ENCODE data around the gene PROK2. TPM values are rescaled to one million over a fixed set of nuclear protein-coding genes. Genes with fewer than 3 reads are reported as not detected.

Gene PROK2
- total and polyA plus RNA-seq, 4 donors, result 0.24 to 0.84 (median 0.41) TPM

DNA sequence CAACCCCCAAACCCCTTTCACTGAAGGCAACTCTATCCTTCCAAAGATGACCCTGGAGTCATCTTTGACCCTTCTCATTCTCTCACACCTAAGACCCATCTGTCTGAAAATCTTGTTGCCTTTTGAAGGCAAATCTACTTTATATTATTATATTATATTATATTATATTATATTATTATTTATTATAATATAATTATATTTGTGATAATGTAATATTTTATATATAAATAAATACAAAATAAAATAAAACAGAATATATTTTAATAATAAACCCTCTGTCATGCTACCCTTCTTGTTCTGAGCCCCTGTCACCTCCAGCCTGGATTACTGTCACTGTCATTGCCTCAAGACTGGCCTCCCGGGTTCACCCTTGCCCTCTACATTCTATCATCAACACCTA is 5.0 kb upstream of the PROK2 start:
- Histone ChIP-seq H3K36me3 (ENCODE audit: control insufficient read depth in 4 of 4, insufficient read depth in 3 of 4, low read depth in 1 of 4, low read length in 3 of 4) (no peaks in the 10 kb centered on the region), H3K27me3 (ENCODE audit: control insufficient read depth in 4 of 4, insufficient read depth in 4 of 4, low read length in 3 of 4) (peaks cover 0 to 5% (median 2%) of the 10 kb centered on the region in 4 donors), H3K9me3 (ENCODE audit: control insufficient read depth in 4 of 4, low read length in 3 of 4) (no peaks in the 10 kb centered on the region), H3K9ac (ENCODE audit: low read depth in 1 of 2, low read length in 2 of 2) (no peak overlapping the region), H3K4me1 (ENCODE audit: control insufficient read depth in 4 of 4, insufficient read depth in 4 of 4, low read length in 3 of 4) (peaks cover 0 to 13% (median 5%) of the 10 kb centered on the region in 4 donors), H3K27ac (ENCODE audit: low read depth in 1 of 2, low read length in 2 of 2) (no peak overlapping the region), H3K4me3 (ENCODE audit: low read depth in 1 of 3, low read length in 3 of 3) (no peak overlapping the region)
- DNase-seq (ENCODE audit: low spot score), result no peak
- TF ChIP-seq, protein P1, sequence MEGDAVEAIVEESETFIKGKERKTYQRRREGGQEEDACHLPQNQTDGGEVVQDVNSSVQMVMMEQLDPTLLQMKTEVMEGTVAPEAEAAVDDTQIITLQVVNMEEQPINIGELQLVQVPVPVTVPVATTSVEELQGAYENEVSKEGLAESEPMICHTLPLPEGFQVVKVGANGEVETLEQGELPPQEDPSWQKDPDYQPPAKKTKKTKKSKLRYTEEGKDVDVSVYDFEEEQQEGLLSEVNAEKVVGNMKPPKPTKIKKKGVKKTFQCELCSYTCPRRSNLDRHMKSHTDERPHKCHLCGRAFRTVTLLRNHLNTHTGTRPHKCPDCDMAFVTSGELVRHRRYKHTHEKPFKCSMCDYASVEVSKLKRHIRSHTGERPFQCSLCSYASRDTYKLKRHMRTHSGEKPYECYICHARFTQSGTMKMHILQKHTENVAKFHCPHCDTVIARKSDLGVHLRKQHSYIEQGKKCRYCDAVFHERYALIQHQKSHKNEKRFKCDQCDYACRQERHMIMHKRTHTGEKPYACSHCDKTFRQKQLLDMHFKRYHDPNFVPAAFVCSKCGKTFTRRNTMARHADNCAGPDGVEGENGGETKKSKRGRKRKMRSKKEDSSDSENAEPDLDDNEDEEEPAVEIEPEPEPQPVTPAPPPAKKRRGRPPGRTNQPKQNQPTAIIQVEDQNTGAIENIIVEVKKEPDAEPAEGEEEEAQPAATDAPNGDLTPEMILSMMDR (IDR thresholded peaks at IDR 0.05; ENCODE audit: low read depth, low read length, missing input control), result no peak
- 86% methylated on average over 1 of the region's 1 CpG for WGBS

DNA sequence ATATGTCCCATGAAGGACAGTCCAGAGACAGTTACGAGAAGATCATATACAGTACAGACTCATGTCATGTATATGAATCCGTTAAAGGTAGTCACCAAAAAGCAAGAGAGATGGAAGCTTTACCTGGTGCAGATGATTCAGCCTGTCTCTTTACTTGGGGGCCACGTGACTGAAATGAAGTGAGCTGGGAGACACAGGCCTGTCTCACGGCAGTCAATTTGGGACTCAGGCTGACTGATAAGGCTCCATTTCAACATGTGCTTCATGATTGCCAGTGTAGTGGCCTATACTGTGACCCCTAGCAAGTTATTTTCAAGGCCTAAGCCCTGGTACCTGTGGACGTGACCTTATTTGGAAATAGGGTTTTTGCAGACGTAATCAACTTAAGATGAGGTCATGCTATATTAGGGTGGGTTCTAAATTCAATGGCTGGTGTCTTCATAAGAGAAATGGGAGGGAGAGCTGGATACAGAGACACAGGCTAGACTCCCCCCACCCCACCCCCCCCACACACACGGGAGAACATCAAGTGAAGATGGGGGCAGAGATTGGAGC is 3.0 kb upstream of the PROK2 start:
- WGBS, result 82% methylated on average over 7 of the region's 7 CpGs
- no peak overlapping the region for H3K27ac ChIP-seq (ENCODE audit: low read depth in 1 of 2, low read length in 2 of 2)
- no peak overlapping the region for H3K4me3 ChIP-seq (ENCODE audit: low read depth in 1 of 3, low read length in 3 of 3)
- H3K9me3 ChIP-seq (ENCODE audit: control insufficient read depth in 4 of 4, low read length in 3 of 4), result no peaks in the 10 kb centered on the region
- H3K27me3 ChIP-seq (ENCODE audit: control insufficient read depth in 4 of 4, insufficient read depth in 4 of 4, low read length in 3 of 4), result peaks cover 3 to 8% (median 4%) of the 10 kb centered on the region in 4 donors
- TF ChIP-seq, protein P2, sequence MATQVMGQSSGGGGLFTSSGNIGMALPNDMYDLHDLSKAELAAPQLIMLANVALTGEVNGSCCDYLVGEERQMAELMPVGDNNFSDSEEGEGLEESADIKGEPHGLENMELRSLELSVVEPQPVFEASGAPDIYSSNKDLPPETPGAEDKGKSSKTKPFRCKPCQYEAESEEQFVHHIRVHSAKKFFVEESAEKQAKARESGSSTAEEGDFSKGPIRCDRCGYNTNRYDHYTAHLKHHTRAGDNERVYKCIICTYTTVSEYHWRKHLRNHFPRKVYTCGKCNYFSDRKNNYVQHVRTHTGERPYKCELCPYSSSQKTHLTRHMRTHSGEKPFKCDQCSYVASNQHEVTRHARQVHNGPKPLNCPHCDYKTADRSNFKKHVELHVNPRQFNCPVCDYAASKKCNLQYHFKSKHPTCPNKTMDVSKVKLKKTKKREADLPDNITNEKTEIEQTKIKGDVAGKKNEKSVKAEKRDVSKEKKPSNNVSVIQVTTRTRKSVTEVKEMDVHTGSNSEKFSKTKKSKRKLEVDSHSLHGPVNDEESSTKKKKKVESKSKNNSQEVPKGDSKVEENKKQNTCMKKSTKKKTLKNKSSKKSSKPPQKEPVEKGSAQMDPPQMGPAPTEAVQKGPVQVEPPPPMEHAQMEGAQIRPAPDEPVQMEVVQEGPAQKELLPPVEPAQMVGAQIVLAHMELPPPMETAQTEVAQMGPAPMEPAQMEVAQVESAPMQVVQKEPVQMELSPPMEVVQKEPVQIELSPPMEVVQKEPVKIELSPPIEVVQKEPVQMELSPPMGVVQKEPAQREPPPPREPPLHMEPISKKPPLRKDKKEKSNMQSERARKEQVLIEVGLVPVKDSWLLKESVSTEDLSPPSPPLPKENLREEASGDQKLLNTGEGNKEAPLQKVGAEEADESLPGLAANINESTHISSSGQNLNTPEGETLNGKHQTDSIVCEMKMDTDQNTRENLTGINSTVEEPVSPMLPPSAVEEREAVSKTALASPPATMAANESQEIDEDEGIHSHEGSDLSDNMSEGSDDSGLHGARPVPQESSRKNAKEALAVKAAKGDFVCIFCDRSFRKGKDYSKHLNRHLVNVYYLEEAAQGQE (IDR thresholded peaks at IDR 0.05), result no peak
- TF ChIP-seq NR2F2 (IDR thresholded peaks at IDR 0.05) (no peak), TAF1 (conservative IDR thresholded peaks at IDR 0.05) (no peak), EGR1 (IDR thresholded peaks at IDR 0.05; ENCODE audit: low read depth in 2 of 2) (no peak), FOXA1 (IDR thresholded peaks at IDR 0.05) (no peak)
- TF ChIP-seq, protein P3, sequence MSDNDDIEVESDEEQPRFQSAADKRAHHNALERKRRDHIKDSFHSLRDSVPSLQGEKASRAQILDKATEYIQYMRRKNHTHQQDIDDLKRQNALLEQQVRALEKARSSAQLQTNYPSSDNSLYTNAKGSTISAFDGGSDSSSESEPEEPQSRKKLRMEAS (IDR thresholded peaks at IDR 0.05), result no peak
- H3K4me1 ChIP-seq (ENCODE audit: control insufficient read depth in 4 of 4, insufficient read depth in 4 of 4, low read length in 3 of 4), result peaks cover 4 to 18% (median 9%) of the 10 kb centered on the region in 4 donors
- no peak overlapping the region for H3K9ac ChIP-seq (ENCODE audit: low read depth in 1 of 2, low read length in 2 of 2)
- no peak for DNase-seq (ENCODE audit: low spot score)
- no peaks in the 10 kb centered on the region for H3K36me3 ChIP-seq (ENCODE audit: control insufficient read depth in 4 of 4, insufficient read depth in 3 of 4, low read depth in 1 of 4, low read length in 3 of 4)

DNA sequence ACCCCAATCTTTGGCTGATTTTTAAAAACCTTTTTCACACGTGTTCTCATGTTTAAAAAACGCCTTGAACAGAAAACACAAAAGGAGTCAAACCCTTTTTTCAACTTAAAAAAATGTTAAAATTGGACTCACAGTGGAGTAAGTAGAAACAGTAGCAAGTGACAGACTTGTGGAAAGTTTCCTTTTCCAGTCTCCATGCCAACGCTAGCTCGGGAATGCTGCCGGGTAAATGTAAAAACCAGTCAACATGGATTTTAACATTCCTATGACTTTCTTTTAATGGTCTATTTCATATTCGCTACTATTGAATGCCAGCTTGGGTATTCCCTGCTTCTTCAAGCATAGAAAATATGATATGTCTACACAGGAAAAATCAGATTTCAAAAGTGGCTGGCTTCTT is 1.6 kb upstream of the PROK2 start:
- H3K4me3 ChIP-seq (ENCODE audit: low read depth in 1 of 3, low read length in 3 of 3), result no peak overlapping the region
- peaks cover 4 to 18% (median 9%) of the 10 kb centered on the region in 4 donors for H3K4me1 ChIP-seq (ENCODE audit: control insufficient read depth in 4 of 4, insufficient read depth in 4 of 4, low read length in 3 of 4)
- WGBS, result 39% methylated on average over 6 of the region's 6 CpGs
- H3K9me3 ChIP-seq (ENCODE audit: control insufficient read depth in 4 of 4, low read length in 3 of 4), result no peaks in the 10 kb centered on the region
- no peak overlapping the region for H3K9ac ChIP-seq (ENCODE audit: low read depth in 1 of 2, low read length in 2 of 2)
- no peaks in the 10 kb centered on the region for H3K36me3 ChIP-seq (ENCODE audit: control insufficient read depth in 4 of 4, insufficient read depth in 3 of 4, low read depth in 1 of 4, low read length in 3 of 4)
- no peak for DNase-seq (ENCODE audit: low spot score)
- no peak overlapping the region for H3K27ac ChIP-seq (ENCODE audit: low read depth in 1 of 2, low read length in 2 of 2)
- H3K27me3 ChIP-seq (ENCODE audit: control insufficient read depth in 4 of 4, insufficient read depth in 4 of 4, low read length in 3 of 4), result peaks cover 3 to 8% (median 4%) of the 10 kb centered on the region in 4 donors
- no peak for TF ChIP-seq NR2F2 (IDR thresholded peaks at IDR 0.05)
- TF ChIP-seq, protein P4, sequence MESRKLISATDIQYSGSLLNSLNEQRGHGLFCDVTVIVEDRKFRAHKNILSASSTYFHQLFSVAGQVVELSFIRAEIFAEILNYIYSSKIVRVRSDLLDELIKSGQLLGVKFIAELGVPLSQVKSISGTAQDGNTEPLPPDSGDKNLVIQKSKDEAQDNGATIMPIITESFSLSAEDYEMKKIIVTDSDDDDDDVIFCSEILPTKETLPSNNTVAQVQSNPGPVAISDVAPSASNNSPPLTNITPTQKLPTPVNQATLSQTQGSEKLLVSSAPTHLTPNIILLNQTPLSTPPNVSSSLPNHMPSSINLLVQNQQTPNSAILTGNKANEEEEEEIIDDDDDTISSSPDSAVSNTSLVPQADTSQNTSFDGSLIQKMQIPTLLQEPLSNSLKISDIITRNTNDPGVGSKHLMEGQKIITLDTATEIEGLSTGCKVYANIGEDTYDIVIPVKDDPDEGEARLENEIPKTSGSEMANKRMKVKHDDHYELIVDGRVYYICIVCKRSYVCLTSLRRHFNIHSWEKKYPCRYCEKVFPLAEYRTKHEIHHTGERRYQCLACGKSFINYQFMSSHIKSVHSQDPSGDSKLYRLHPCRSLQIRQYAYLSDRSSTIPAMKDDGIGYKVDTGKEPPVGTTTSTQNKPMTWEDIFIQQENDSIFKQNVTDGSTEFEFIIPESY (IDR thresholded peaks at IDR 0.05), result no peak
- no peak for TF ChIP-seq FOXA1 (IDR thresholded peaks at IDR 0.05)
- no peak for TF ChIP-seq SP1 (IDR thresholded peaks at IDR 0.05)
- no peak for TF ChIP-seq JUND (IDR thresholded peaks at IDR 0.05)
- TF ChIP-seq, protein P3 (IDR thresholded peaks at IDR 0.05), result no peak
- no peak for TF ChIP-seq RXRA (IDR thresholded peaks at IDR 0.05)
- no peak for TF ChIP-seq HNF4A (conservative IDR thresholded peaks at IDR 0.05)
- TF ChIP-seq GABPA (IDR thresholded peaks at IDR 0.05 in 1 of 2, conservative IDR thresholded peaks at IDR 0.05 in 1 of 2), result no peak
- TF ChIP-seq, protein P5, sequence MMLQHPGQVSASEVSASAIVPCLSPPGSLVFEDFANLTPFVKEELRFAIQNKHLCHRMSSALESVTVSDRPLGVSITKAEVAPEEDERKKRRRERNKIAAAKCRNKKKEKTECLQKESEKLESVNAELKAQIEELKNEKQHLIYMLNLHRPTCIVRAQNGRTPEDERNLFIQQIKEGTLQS (IDR thresholded peaks at IDR 0.05), result no peak
- TF ChIP-seq HNF4G (IDR thresholded peaks at IDR 0.05), result no peak
- TF ChIP-seq, protein P1 (IDR thresholded peaks at IDR 0.05; ENCODE audit: low read depth, low read length, missing input control), result no peak
- TF ChIP-seq TAF1 (conservative IDR thresholded peaks at IDR 0.05), result no peak
